ENCODE measurements around the gene PSME3IP1.
A peak's percentile ranks its signal among the peaks of the same experiment; 100 is the strongest.

The PSME3IP1 gene

DNA sequence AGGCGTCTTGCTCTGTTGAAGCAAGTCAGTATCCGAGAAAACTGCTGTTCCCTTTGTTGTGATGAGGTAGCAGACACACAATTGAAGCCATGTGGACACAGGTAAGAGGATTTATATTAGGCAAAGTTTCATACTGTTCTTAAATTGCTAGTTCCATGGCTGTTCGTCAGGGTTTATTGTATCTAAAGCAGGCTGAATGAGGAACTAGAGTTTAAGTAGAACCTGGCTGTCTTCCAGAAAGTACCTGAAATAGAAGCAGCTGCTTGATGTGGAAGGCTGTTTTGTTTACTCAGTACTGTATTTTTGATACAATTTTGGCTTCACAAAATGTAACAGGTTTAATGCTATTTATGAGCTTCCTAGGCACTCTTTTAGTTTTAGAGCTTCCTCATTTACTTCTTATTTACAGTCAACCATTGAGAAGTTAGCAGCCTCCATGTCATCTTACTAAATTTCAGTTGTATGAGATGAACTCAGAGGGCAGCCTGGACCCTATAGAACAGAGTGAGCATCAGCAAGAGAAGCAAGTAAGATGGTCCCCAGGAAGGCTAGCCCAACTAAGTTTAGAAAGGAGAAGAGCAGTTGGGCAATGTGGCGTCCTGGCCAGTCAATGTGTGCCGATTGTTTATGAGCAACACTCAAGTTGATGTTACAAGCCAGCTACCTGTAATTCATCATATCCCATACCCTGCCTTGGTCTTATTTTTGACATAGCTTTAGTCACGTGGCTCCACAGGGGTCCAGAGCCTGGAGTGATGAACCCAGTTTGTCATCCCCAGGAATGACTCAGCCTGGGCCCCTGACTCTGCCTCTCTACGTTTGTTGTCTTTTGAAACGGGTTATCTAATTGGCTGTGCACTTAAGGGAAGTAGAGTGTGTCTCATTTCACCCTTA, 49.5 kb upstream of the PSME3IP1 start (continued):
- TF ChIP-seq, protein P1, sequence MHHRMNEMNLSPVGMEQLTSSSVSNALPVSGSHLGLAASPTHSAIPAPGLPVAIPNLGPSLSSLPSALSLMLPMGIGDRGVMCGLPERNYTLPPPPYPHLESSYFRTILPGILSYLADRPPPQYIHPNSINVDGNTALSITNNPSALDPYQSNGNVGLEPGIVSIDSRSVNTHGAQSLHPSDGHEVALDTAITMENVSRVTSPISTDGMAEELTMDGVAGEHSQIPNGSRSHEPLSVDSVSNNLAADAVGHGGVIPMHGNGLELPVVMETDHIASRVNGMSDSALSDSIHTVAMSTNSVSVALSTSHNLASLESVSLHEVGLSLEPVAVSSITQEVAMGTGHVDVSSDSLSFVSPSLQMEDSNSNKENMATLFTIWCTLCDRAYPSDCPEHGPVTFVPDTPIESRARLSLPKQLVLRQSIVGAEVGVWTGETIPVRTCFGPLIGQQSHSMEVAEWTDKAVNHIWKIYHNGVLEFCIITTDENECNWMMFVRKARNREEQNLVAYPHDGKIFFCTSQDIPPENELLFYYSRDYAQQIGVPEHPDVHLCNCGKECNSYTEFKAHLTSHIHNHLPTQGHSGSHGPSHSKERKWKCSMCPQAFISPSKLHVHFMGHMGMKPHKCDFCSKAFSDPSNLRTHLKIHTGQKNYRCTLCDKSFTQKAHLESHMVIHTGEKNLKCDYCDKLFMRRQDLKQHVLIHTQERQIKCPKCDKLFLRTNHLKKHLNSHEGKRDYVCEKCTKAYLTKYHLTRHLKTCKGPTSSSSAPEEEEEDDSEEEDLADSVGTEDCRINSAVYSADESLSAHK (tag by site-specific recombination; IDR thresholded peaks at IDR 0.05) = no peak
- no peak for TF ChIP-seq ZNF37A (tag by site-specific recombination; IDR thresholded peaks at IDR 0.05)
- TF ChIP-seq ZBTB20 (tag by site-specific recombination; IDR thresholded peaks at IDR 0.05) = peak; percentile 59; the same call in 1 of the 2 replicates
- TF ChIP-seq ZNF24 (tag by site-specific recombination; IDR thresholded peaks at IDR 0.05) = 0 out of 2 replicates have a peak, but pooled peaks have one; percentile 58
- no peak for TF ChIP-seq TCF7L2 (IDR thresholded peaks at IDR 0.05; ENCODE audit: borderline replicate concordance, low read depth, low read length)
- TF ChIP-seq, protein P2, sequence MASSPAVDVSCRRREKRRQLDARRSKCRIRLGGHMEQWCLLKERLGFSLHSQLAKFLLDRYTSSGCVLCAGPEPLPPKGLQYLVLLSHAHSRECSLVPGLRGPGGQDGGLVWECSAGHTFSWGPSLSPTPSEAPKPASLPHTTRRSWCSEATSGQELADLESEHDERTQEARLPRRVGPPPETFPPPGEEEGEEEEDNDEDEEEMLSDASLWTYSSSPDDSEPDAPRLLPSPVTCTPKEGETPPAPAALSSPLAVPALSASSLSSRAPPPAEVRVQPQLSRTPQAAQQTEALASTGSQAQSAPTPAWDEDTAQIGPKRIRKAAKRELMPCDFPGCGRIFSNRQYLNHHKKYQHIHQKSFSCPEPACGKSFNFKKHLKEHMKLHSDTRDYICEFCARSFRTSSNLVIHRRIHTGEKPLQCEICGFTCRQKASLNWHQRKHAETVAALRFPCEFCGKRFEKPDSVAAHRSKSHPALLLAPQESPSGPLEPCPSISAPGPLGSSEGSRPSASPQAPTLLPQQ (tag by site-specific recombination; IDR thresholded peaks at IDR 0.05) = peak; percentile 70
- TF ChIP-seq, protein P3, sequence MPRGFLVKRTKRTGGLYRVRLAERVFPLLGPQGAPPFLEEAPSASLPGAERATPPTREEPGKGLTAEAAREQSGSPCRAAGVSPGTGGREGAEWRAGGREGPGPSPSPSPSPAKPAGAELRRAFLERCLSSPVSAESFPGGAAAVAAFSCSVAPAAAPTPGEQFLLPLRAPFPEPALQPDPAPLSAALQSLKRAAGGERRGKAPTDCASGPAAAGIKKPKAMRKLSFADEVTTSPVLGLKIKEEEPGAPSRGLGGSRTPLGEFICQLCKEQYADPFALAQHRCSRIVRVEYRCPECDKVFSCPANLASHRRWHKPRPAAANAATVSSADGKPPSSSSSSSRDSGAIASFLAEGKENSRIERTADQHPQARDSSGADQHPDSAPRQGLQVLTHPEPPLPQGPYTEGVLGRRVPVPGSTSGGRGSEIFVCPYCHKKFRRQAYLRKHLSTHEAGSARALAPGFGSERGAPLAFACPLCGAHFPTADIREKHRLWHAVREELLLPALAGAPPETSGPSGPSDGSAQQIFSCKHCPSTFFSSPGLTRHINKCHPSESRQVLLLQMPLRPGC (tag by site-specific recombination; IDR thresholded peaks at IDR 0.05) = no peak
- TF ChIP-seq EGR2 (tag by site-specific recombination; IDR thresholded peaks at IDR 0.05; ENCODE audit: low read depth) = no peak
- no peak for TF ChIP-seq ZNF112 (tag by site-specific recombination; IDR thresholded peaks at IDR 0.05)
- TF ChIP-seq FEZF1 (tag by site-specific recombination; IDR thresholded peaks at IDR 0.05) = peak; percentile 67
- TF ChIP-seq KLF16 (tag by site-specific recombination; IDR thresholded peaks at IDR 0.05) = no peak
- TF ChIP-seq ZNF2 (tag by site-specific recombination; IDR thresholded peaks at IDR 0.05) = no peak
- TF ChIP-seq ZNF629 (tag by site-specific recombination; IDR thresholded peaks at IDR 0.05) = peak; percentile 46
- no peak for TF ChIP-seq KLF8 (tag by site-specific recombination; IDR thresholded peaks at IDR 0.05)
- no peak for TF ChIP-seq BCL11B (tag by site-specific recombination; IDR thresholded peaks at IDR 0.05; ENCODE audit: low read depth)
- TF ChIP-seq ZNF660 (tag by site-specific recombination; IDR thresholded peaks at IDR 0.05) = peak; percentile 46; the same call in 1 of the 2 replicates
- TF ChIP-seq ZNF426 (tag by site-specific recombination; IDR thresholded peaks at IDR 0.05) = no peak
- no peak for TF ChIP-seq GLIS2 (tag by site-specific recombination; IDR thresholded peaks at IDR 0.05)
- TF ChIP-seq, protein P4, sequence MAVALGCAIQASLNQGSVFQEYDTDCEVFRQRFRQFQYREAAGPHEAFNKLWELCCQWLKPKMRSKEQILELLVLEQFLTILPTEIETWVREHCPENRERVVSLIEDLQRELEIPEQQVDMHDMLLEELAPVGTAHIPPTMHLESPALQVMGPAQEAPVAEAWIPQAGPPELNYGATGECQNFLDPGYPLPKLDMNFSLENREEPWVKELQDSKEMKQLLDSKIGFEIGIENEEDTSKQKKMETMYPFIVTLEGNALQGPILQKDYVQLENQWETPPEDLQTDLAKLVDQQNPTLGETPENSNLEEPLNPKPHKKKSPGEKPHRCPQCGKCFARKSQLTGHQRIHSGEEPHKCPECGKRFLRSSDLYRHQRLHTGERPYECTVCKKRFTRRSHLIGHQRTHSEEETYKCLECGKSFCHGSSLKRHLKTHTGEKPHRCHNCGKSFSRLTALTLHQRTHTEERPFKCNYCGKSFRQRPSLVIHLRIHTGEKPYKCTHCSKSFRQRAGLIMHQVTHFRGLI (tag by site-specific recombination; IDR thresholded peaks at IDR 0.05) = peak; percentile 85
- TF ChIP-seq ZBTB21 (tag by site-specific recombination; IDR thresholded peaks at IDR 0.05) = peak; percentile 36; the same call in 1 of the 2 replicates
- TF ChIP-seq ZNF394 (tag by site-specific recombination; IDR thresholded peaks at IDR 0.05; ENCODE audit: borderline replicate concordance) = no peak
- TF ChIP-seq, protein P5, sequence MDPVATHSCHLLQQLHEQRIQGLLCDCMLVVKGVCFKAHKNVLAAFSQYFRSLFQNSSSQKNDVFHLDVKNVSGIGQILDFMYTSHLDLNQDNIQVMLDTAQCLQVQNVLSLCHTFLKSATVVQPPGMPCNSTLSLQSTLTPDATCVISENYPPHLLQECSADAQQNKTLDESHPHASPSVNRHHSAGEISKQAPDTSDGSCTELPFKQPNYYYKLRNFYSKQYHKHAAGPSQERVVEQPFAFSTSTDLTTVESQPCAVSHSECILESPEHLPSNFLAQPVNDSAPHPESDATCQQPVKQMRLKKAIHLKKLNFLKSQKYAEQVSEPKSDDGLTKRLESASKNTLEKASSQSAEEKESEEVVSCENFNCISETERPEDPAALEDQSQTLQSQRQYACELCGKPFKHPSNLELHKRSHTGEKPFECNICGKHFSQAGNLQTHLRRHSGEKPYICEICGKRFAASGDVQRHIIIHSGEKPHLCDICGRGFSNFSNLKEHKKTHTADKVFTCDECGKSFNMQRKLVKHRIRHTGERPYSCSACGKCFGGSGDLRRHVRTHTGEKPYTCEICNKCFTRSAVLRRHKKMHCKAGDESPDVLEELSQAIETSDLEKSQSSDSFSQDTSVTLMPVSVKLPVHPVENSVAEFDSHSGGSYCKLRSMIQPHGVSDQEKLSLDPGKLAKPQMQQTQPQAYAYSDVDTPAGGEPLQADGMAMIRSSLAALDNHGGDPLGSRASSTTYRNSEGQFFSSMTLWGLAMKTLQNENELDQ (tag by site-specific recombination; IDR thresholded peaks at IDR 0.05; ENCODE audit: low read depth) = no peak

Measured in HEK293 (cell line).